Esophagus squamous epithelium (tissue), 5 donors: ENCODE results near the gene CEP112. TPM values are rescaled to one million over a fixed set of nuclear protein-coding genes. Genes with fewer than 3 reads are reported as not detected.

Source experiments
- DNase-seq: peaks from one replicate; lab custom pipeline; 2025; lab: John Stamatoyannopoulos, UW
- H3K27ac ChIP-seq, 4 donors: fragments of 200-600 bp; sonication (generic); one replicate each; pipeline ENCODE4 v1.5.1; 2016 to 2019; ENCODE audit warnings: mild to moderate bottlenecking in 1 of 4
- H3K27me3 ChIP-seq, 4 donors: fragments of 200-600 bp; sonication (generic); 1 replicate in 3 of 4; 2 replicates in 1 of 4; pipeline versions ENCODE4 v1.5.1 to v1.6.0; 2017 to 2021; ENCODE audit warnings: antibody characterized with exemption in 1 of 4
- H3K36me3 ChIP-seq, 3 donors: fragments of 200-600 bp; sonication (generic); one replicate each; pipeline ENCODE4 v1.5.1; 2016 to 2019
- H3K4me1 ChIP-seq, 3 donors: fragments of 200-600 bp; sonication (generic); one replicate each; pipeline ENCODE4 v1.5.1; 2017 to 2019
- H3K4me3 ChIP-seq, 4 donors: fragments of 200-600 bp; sonication (generic); 1 replicate in 3 of 4; 2 replicates in 1 of 4; pipeline ENCODE4 v1.5.1; 2016 to 2019; ENCODE audit warnings: mild to moderate bottlenecking in 2 of 4, moderate library complexity in 1 of 4
- H3K9me3 ChIP-seq, 3 donors: fragments of 200-600 bp; sonication (generic); one replicate each; pipeline ENCODE4 v1.5.1; 2016 to 2019
- POLR2A ChIP-seq, 4 donors: fragments of 450-650 bp; IDR thresholded peaks; one replicate each; pipeline ENCODE4 v1.6.1; 2017; ENCODE audit warnings: antibody characterized with exemption in 4 of 4, mild to moderate bottlenecking in 4 of 4, moderate library complexity in 3 of 4
- WGBS, 2 donors: methylation state at CpG; one replicate each; pipeline ENCODE4 v1.1.5; 2018; 5-methylcytosine and 5-hydroxymethylcytosine counted together
- intact Hi-C: fragments of 100-400 bp; cut with DNase I; formaldehyde crosslinking; loops from one replicate; pipeline ENCODE4 v1.15.0; 2022
- total RNA-seq, 4 donors: library from RNA; depleted of rRNA; stranded (reverse); fragments of >200 nt; gene quantifications; one replicate each; pipeline ENCODE4 v1.1.0, GENCODE V29; 2016
- TF ChIP-seq, protein P1 (sequence below), 6 experiments: fragments of 450-650 bp in 4 of 6; fragments of 200-600 bp in 2 of 6; sonication (generic) in 2 of 6; IDR thresholded peaks; one replicate each; pipeline ENCODE4 v1.5.1; 2016 to 2019; ENCODE audit warnings: antibody characterized with exemption in 6 of 6, mild to moderate bottlenecking in 4 of 6, moderate library complexity in 4 of 6
- donor health status: DM: yes; HTN: yes; CAD: no.

CEP112 gene
- total RNA-seq, 4 donors from 2014 or later, result 2.5 to 10.9 (median 6.4) TPM

- Histone ChIP-seq H3K9me3 (no peaks in the 10 kb centered on the region), H3K27me3 (no peaks in the 10 kb centered on the region), H3K4me3 (no peak overlapping the region), H3K36me3 (no peaks in the 10 kb centered on the region), H3K4me1 (no peaks in the 10 kb centered on the region), H3K27ac (no peak overlapping the region)
- TF ChIP-seq, protein P1, sequence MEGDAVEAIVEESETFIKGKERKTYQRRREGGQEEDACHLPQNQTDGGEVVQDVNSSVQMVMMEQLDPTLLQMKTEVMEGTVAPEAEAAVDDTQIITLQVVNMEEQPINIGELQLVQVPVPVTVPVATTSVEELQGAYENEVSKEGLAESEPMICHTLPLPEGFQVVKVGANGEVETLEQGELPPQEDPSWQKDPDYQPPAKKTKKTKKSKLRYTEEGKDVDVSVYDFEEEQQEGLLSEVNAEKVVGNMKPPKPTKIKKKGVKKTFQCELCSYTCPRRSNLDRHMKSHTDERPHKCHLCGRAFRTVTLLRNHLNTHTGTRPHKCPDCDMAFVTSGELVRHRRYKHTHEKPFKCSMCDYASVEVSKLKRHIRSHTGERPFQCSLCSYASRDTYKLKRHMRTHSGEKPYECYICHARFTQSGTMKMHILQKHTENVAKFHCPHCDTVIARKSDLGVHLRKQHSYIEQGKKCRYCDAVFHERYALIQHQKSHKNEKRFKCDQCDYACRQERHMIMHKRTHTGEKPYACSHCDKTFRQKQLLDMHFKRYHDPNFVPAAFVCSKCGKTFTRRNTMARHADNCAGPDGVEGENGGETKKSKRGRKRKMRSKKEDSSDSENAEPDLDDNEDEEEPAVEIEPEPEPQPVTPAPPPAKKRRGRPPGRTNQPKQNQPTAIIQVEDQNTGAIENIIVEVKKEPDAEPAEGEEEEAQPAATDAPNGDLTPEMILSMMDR (IDR thresholded peaks at IDR 0.05), result no peak
- TF ChIP-seq POLR2A (IDR thresholded peaks at IDR 0.05), result no peak
- intact Hi-C loops, result no loop called here
- no peak for DNase-seq
Measured at GRCh38 chr17:65895969-65896368, 296.0 kb downstream of the CEP112 start.

- Histone ChIP-seq H3K27me3 (no peaks in the 10 kb centered on the region), H3K4me3 (no peak overlapping the region), H3K36me3 (no peaks in the 10 kb centered on the region), H3K27ac (no peak overlapping the region), H3K9me3 (no peaks in the 10 kb centered on the region), H3K4me1 (no peaks in the 10 kb centered on the region)
- intact Hi-C loops, result no loop called here
- WGBS, 2 donors, result 76 to 80% methylated on average over 3 of the region's 3 CpGs
- no peak for DNase-seq
- TF ChIP-seq, protein P1 (IDR thresholded peaks at IDR 0.05), result no peak
- TF ChIP-seq POLR2A (IDR thresholded peaks at IDR 0.05), result no peak
Measured at GRCh38 chr17:65893692-65894279, 298.1 kb downstream of the CEP112 start.

DNA sequence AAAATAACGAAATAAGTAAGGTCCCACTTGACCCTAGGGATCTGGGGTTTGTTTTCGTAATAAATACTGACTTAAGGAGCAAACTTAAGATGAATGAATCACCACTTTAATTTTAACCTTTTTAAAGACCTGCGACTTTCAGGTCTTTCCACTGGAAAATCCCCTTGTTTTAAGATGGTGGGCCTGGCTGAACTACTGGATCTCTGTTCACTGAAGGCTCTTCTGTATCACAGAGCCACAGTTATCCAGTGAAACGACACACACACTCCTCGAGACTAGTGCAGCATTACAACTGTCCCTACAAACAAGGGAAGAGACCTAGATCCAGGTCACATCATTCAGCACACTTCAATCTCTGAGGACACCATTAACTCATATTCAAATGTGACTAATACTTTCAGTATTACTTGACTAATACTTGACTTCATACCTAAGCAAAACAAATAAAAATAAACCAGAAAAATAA is 299.0 kb downstream of the CEP112 start:
- no peaks in the 10 kb centered on the region for H3K9me3 ChIP-seq
- no peak overlapping the region for H3K27ac ChIP-seq
- TF ChIP-seq, protein P1 (IDR thresholded peaks at IDR 0.05), result no peak
- TF ChIP-seq POLR2A (IDR thresholded peaks at IDR 0.05), result no peak
- no peak for DNase-seq
- no peak overlapping the region for H3K4me3 ChIP-seq
- WGBS, 2 donors, result 78 to 81% methylated on average over 5 of the region's 5 CpGs
- intact Hi-C loops, result no loop called here
- no peaks in the 10 kb centered on the region for H3K36me3 ChIP-seq
- H3K27me3 ChIP-seq, result no peaks in the 10 kb centered on the region
- H3K4me1 ChIP-seq, result no peaks in the 10 kb centered on the region

- Histone ChIP-seq H3K27me3 (no peaks in the 10 kb centered on the region), H3K27ac (no peak overlapping the region), H3K4me3 (no peak overlapping the region), H3K9me3 (no peaks in the 10 kb centered on the region), H3K4me1 (peaks cover 0 to 1% (median 0%) of the 10 kb centered on the region in 3 donors), H3K36me3 (no peaks in the 10 kb centered on the region)
- WGBS, 2 donors, result 93 to 95% methylated on average over 7 of the region's 7 CpGs
- DNase-seq, result no peak
- TF ChIP-seq, protein P1 (IDR thresholded peaks at IDR 0.05), result no peak
- TF ChIP-seq POLR2A (IDR thresholded peaks at IDR 0.05), result no peak
- intact Hi-C loops, result no loop called here
Measured at GRCh38 chr17:65891231-65891735, 300.6 kb downstream of the CEP112 start.

- no peaks in the 10 kb centered on the region for H3K27me3 ChIP-seq
Measured at GRCh38 chr17:65888649-65889048, 303.3 kb downstream of the CEP112 start.

More at GRCh38 chr17:65888649-65889048, 303.3 kb downstream of the CEP112 start:
- no peak overlapping the region for H3K4me3 ChIP-seq
- H3K4me1 ChIP-seq, result peaks cover 0 to 12% (median 9%) of the 10 kb centered on the region in 3 donors
- H3K27ac ChIP-seq, result no peak overlapping the region
- intact Hi-C loops, result no loop called here
- no peaks in the 10 kb centered on the region for H3K36me3 ChIP-seq
- no peak for TF ChIP-seq POLR2A (IDR thresholded peaks at IDR 0.05)
- TF ChIP-seq, protein P1 (IDR thresholded peaks at IDR 0.05), result no peak
- H3K9me3 ChIP-seq, result no peaks in the 10 kb centered on the region
- no peak for DNase-seq
- WGBS, 2 donors, result 78 to 95% methylated on average over 4 of the region's 4 CpGs
